SK-N-MC (cell line): ENCODE measurements around the gene SRR.

ENCODE experiments used
- DNase-seq: peaks from one replicate; pipeline ENCODE4 v3.0.0-alpha.2; 2011; ENCODE audit warnings: low read depth, low spot score
- H3K27ac ChIP-seq: fragments of 200-600 bp; sonication (generic); 2 replicates; pipeline ENCODE4 v1.5.1; 2016; ENCODE audit warnings: mixed run types
- H3K36me3 ChIP-seq: fragments of 200-600 bp; sonication (generic); 2 replicates; pipeline ENCODE4 v1.6.1; 2017; ENCODE audit warnings: antibody characterized with exemption, low read length, mixed read lengths; ENCODE audit not compliant: insufficient read depth
- H3K4me3 ChIP-seq: fragments of 200-600 bp; sonication (generic); 2 replicates; pipeline ENCODE4 v1.5.1; 2016
- H3K9ac ChIP-seq: fragments of 200-600 bp; sonication (generic); 2 replicates; pipeline ENCODE4 v1.8.0; 2017; ENCODE audit warnings: mixed run types, mixed read lengths; ENCODE audit not compliant: insufficient read length
- H3K9me3 ChIP-seq: fragments of 200-600 bp; sonication (generic); 2 replicates; pipeline ENCODE4 v1.6.1; 2017; ENCODE audit warnings: low read depth, mild to moderate bottlenecking, antibody characterized with exemption, low read length, moderate library complexity, mixed read lengths
- EZH2 ChIP-seq: fragments of 200-600 bp; sonication (generic); IDR thresholded peaks from one replicate; pipeline ENCODE4 v1.6.1; 2017; ENCODE audit warnings: antibody characterized with exemption
- FOXP2 ChIP-seq: optimal IDR thresholded peaks from 2 replicates; pipeline ENCODE3; 2011; ENCODE audit warnings: mild to moderate bottlenecking, moderate library complexity; ENCODE audit not compliant: insufficient read depth; ENCODE audit errors: extremely low read length, control extremely low read depth
- POLR2AphosphoS5 ChIP-seq: IDR thresholded peaks from 2 replicates; pipeline ENCODE4 v1.6.1; 2012; ENCODE audit warnings: mild to moderate bottlenecking, low read depth, low read length, borderline replicate concordance

Gene SRR

GRCh38 chr17:2282297-2282873 lies 21.4 kb upstream of the SRR start:
- no peak overlapping the region for H3K9ac ChIP-seq
- peaks cover 40% of the 10 kb centered on the region for H3K36me3 ChIP-seq
- no peaks in the 10 kb centered on the region for H3K9me3 ChIP-seq
- DNase-seq, result peak; percentile 42
- H3K27ac ChIP-seq, result no peak overlapping the region
- no peak for TF ChIP-seq EZH2
- TF ChIP-seq FOXP2, result no peak
- TF ChIP-seq POLR2AphosphoS5, result no peak
- H3K4me3 ChIP-seq, result no peak overlapping the region

GRCh38 chr17:2283302-2283701 lies 20.4 kb upstream of the SRR start:
- H3K9ac ChIP-seq, result no peak overlapping the region
- DNase-seq, result no peak
- H3K9me3 ChIP-seq, result no peaks in the 10 kb centered on the region
- no peak overlapping the region for H3K4me3 ChIP-seq
- H3K27ac ChIP-seq, result no peak overlapping the region
- TF ChIP-seq FOXP2 (no peak), EZH2 (no peak), POLR2AphosphoS5 (no peak)
- H3K36me3 ChIP-seq, result peaks cover 46% of the 10 kb centered on the region

DNA sequence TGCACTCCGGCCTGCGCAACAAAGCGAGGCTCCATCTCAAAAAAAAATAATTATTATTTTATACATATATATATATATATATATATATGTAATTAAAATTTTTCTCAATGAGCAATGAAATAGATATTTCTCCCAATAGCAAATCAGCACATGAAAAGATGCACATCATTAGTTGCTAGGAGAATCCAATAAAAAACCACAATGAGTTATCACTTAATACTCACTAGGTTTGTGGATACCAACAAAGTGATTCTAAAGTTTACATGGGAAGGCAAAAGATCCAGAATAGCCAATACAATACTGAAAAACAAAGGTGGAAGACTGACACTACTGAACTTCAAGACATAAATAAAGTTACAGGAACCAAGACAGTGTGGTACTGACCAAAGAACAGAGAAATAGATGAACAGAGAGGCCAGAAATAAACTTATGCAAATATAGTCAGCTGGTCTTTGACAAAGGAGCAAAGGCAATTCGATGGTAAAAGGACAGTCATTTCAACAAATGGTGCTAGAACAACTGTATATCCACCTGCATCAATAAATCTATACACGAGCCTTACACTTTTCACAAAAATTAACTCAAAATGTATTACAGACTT lies 13.8 kb upstream of the SRR start:
- H3K9me3 ChIP-seq, result no peaks in the 10 kb centered on the region
- H3K9ac ChIP-seq, result no peak overlapping the region
- no peak overlapping the region for H3K4me3 ChIP-seq
- no peak for DNase-seq
- peaks cover 51% of the 10 kb centered on the region for H3K36me3 ChIP-seq
- no peak overlapping the region for H3K27ac ChIP-seq
- no peak for TF ChIP-seq EZH2
- TF ChIP-seq FOXP2, result no peak
- no peak for TF ChIP-seq POLR2AphosphoS5

DNA sequence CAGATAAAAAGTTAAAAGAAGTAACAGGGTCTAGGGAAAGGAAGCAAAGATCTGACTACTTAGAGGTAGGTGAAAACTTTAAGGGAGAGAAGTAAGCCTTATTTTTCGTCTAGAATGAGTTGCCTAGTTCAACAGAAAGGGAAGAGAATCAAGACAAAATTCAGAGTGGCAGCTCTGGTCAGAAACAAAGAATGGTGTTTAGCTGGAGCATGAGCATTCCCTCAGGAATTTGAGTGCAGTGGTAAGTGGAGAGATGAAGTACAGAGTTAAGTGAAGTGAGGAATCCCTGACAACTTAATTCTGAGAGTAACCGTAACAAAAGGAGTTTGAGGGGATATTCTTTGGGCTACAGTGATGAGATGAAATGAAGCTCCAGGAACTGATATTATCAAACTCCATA lies 11.7 kb upstream of the SRR start:
- H3K9ac ChIP-seq, result no peak overlapping the region
- no peak overlapping the region for H3K27ac ChIP-seq
- H3K36me3 ChIP-seq, result peaks cover 58% of the 10 kb centered on the region
- no peak for DNase-seq
- TF ChIP-seq EZH2 (no peak), FOXP2 (no peak), POLR2AphosphoS5 (no peak)
- H3K4me3 ChIP-seq, result no peak overlapping the region
- no peaks in the 10 kb centered on the region for H3K9me3 ChIP-seq

DNA sequence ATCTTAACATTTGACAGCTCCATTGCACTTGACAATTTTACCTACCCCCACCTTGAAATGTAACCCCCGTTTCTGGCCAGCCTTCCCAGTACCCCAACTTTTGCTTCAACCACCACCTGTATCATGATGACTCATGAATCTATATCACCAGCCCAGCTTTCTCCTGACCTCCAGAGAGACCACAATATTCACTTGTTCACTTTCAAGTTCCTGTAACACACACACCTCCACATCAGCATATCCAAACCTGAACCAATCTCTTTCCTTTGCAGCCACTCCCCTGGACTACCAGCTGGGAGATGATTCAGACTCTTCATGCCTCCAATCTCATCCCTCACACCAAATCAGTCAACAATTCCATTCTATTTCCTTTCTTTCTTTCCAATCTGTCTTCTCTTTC lies 8.2 kb upstream of the SRR start:
- no peak overlapping the region for H3K27ac ChIP-seq
- no peak overlapping the region for H3K4me3 ChIP-seq
- H3K9ac ChIP-seq, result no peak overlapping the region
- no peak for DNase-seq
- no peaks in the 10 kb centered on the region for H3K9me3 ChIP-seq
- H3K36me3 ChIP-seq, result peaks cover 68% of the 10 kb centered on the region
- TF ChIP-seq EZH2 (no peak), FOXP2 (no peak), POLR2AphosphoS5 (no peak)

GRCh38 chr17:2297023-2297422 lies 6.7 kb upstream of the SRR start:
- no peak overlapping the region for H3K9ac ChIP-seq
- TF ChIP-seq EZH2 (no peak), POLR2AphosphoS5 (no peak), FOXP2 (no peak)
- no peaks in the 10 kb centered on the region for H3K9me3 ChIP-seq
- H3K4me3 ChIP-seq, result no peak overlapping the region
- DNase-seq, result no peak
- H3K27ac ChIP-seq, result no peak overlapping the region
- H3K36me3 ChIP-seq, result peaks cover 64% of the 10 kb centered on the region

DNA sequence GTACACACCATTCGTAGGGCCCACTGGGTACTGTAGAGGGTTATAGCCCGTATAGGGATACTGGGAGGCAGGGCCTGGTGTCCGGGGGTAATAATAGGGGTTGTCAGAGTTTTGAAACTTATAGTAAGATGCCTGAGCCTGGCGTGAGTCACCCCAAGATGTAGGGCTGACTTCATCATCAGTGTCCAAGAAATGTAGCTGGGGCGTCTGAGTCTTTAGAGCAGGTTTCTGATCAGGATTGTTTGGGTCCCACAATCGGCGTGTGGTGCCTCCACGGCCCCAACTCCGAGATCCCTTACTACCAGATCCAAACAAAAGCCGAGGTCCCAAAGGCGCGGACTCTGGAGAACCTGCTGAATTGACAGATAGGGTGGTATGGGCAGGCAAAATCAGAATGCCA lies 4.6 kb upstream of the SRR start:
- peaks cover 47% of the 10 kb centered on the region for H3K36me3 ChIP-seq
- no peak overlapping the region for H3K9ac ChIP-seq
- H3K4me3 ChIP-seq, result no peak overlapping the region
- DNase-seq, result no peak
- no peak overlapping the region for H3K27ac ChIP-seq
- TF ChIP-seq EZH2 (no peak), POLR2AphosphoS5 (no peak), FOXP2 (no peak)
- no peaks in the 10 kb centered on the region for H3K9me3 ChIP-seq

DNA sequence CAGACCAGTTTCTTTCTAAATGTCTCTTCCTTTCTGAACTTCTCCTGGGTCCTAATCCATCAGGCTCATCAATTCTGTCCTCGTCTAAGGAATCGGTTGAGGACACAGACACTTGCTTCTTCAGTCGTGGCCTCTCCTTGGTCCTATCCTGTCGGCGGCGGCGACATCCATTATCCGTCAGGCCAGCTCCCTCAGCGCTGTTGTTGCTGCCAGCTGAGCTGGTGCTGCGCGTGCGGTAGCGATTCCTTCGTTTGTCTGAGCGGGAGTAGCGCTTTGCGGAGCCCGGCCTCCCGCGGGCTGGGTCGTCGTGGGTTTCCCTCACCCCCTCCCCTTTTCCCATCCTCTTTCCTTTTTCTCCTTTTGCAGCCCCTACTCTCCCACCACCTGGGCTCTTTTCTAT lies 4.0 kb upstream of the SRR start:
- no peak overlapping the region for H3K9ac ChIP-seq
- peaks cover 42% of the 10 kb centered on the region for H3K36me3 ChIP-seq
- no peak for DNase-seq
- TF ChIP-seq EZH2 (no peak), FOXP2 (no peak), POLR2AphosphoS5 (no peak)
- no peak overlapping the region for H3K27ac ChIP-seq
- H3K4me3 ChIP-seq, result no peak overlapping the region
- no peaks in the 10 kb centered on the region for H3K9me3 ChIP-seq

DNA sequence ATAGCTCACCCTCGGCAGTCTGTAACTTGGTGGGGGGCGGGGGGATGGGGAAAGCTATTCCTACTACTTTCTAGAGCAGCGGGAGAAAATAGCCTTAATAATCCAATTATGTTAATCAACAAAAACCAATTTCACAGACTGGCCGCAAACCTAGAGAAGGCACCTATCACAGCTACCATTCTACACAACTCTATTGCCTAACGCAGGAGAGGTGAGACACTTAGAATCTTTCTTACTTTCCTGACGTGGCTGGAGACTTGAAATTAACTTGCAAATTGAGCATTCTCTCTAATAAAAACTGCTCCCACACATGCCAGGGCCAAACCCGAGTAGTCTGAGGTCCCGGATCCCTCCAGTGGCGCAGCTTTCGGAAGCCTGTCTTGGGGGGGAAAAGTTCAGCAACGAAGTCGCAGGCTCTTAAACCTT lies 959 bp upstream of the SRR start:
- Histone ChIP-seq H3K9me3 (no peaks in the 10 kb centered on the region), H3K9ac (peak overlapping the region; percentile 75), H3K4me3 (peak overlapping the region; percentile 99), H3K36me3 (peaks cover 22% of the 10 kb centered on the region), H3K27ac (peak overlapping the region; percentile 26; the same call in 1 of the 2 replicates)
- no peak for DNase-seq
- TF ChIP-seq EZH2 (no peak), FOXP2 (no peak), POLR2AphosphoS5 (no peak)
